HG02642 (cell line): ENCODE results near the gene ITGAL.
"Not testable (repeated sequence)": the region's sequence is repeated elsewhere in the genome, so short reads cannot be mapped to it uniquely, and the experiment has no call there.

Source experiments
- ATAC-seq: cut with Tn5 transposase; IDR thresholded peaks from one replicate; pipeline ENCODE4 v1.9.1; 2021; ENCODE audit warnings: mild to moderate bottlenecking; ENCODE audit not compliant: unreplicated experiment, poor library complexity

The ITGAL gene

GRCh38 chr16:30524575-30525568, 52.3 kb downstream of the ITGAL start:
- ATAC-seq = no peak

- ATAC-seq = no peak
Measured at GRCh38 chr16:30525844-30526136, 53.2 kb downstream of the ITGAL start.

- peak; percentile 30 for ATAC-seq
Measured at GRCh38 chr16:30526137-30526822, 53.7 kb downstream of the ITGAL start, which contains the start of gene ZNF768. Gene ZNF768, minus strand, starts transcription at chr16:30526566. Its CDS starts 153 bp downstream, at chr16:30526413.

- peak; percentile 82 for ATAC-seq
Measured at GRCh38 chr16:30526823-30527634, 54.5 kb downstream of the ITGAL start.

GRCh38 chr16:30527635-30528178, 55.2 kb downstream of the ITGAL start:
- no peak for ATAC-seq

GRCh38 chr16:30528799-30529457, 56.4 kb downstream of the ITGAL start:
- ATAC-seq = no peak

- ATAC-seq = no peak
Measured at GRCh38 chr16:30530163-30531037, 57.9 kb downstream of the ITGAL start.

GRCh38 chr16:30532285-30533145, 60.0 kb downstream of the ITGAL start:
- ATAC-seq = no peak

- no peak for ATAC-seq
Measured at GRCh38 chr16:30533146-30533522, 60.6 kb downstream of the ITGAL start.

GRCh38 chr16:30533748-30534367, 61.3 kb downstream of the ITGAL start:
- ATAC-seq = peak; percentile 6

GRCh38 chr16:30534368-30535105, 62.0 kb downstream of the ITGAL start, which contains the start of gene ZNF747:
Gene ZNF747, minus strand, starts transcription at chr16:30534858. Its CDS starts 179 bp downstream, at chr16:30534679.
- peak; percentile 65 for ATAC-seq

- peak; percentile 9 for ATAC-seq
Measured at GRCh38 chr16:30535106-30535776, 62.7 kb downstream of the ITGAL start.

GRCh38 chr16:30535777-30536190, 63.2 kb downstream of the ITGAL start:
- peak; percentile 45 for ATAC-seq

- not testable (repeated sequence) for ATAC-seq
Measured at GRCh38 chr16:30536391-30537024, 64.0 kb downstream of the ITGAL start.
